ENCODE results near the gene ELOVL3. TPM values are rescaled to one million over a fixed set of nuclear protein-coding genes. Genes with fewer than 3 reads are reported as not detected.

Gene ELOVL3
- total and polyA plus RNA-seq, 10 of the 15 experiments (the other 5 are each of a cell fraction or from before 2014, with no cell fraction given), result 0.10 to 0.18 (median 0.11) TPM; not detected in 7

- Histone ChIP-seq H3K4me2 (ENCODE audit: control insufficient read depth, insufficient read depth) (no peak overlapping the region), H3K4me3 (no peak overlapping the region), H4K20me1 (ENCODE audit: control insufficient read depth, insufficient read depth) (no peaks in the 10 kb centered on the region), H3K27ac (ENCODE audit: control insufficient read depth, insufficient read depth) (no peak overlapping the region), H3K4me1 (ENCODE audit: control insufficient read depth, insufficient read depth, low read length) (no peaks in the 10 kb centered on the region), H3K9me3 (replicated peaks; ENCODE audit: control insufficient read depth, insufficient read depth, low read length) (no peaks in the 10 kb centered on the region), H3K27me3 (replicated peaks in 1 of 2; ENCODE audit: control insufficient read depth in 2 of 2, insufficient read depth in 2 of 2, low read length in 1 of 2) (no peaks in the 10 kb centered on the region), H3K36me3 (ENCODE audit: control insufficient read depth in 2 of 2, insufficient read depth in 2 of 2, low read length in 1 of 2) (peaks cover 1 to 19% of the 10 kb centered on the region in 2 experiments; a peak in 3 of 4 replicates), H3K9ac (ENCODE audit: control insufficient read depth, insufficient read depth, low read length) (no peak overlapping the region), H2AFZ (ENCODE audit: control insufficient read depth, low read depth, low read length) (no peak overlapping the region), H3K79me2 (ENCODE audit: control insufficient read depth, insufficient read depth, low read length) (peaks cover 10% of the 10 kb centered on the region)
- ChIA-PET RAD21 (ENCODE audit: unreplicated experiment) (interaction anchor here (0.9 to 1.8 kb wide), 4 partner anchors 34 to 85 kb away, joined by 3 to 8 read pairs (median 3); no protein-coding TSS in a partner anchor), POLR2A (interaction anchor here (1.0 to 1.3 kb wide), 3 partner anchors 62 to 235 kb away, joined by 3 to 4 read pairs (median 3); partner anchors contain the start of gene ACTR1A), SMC1A (ENCODE audit: uncharacterized antibody, unreplicated experiment) (interaction anchor here (0.9 to 2.7 kb wide), 10 partner anchors 14 to 130 kb away, joined by 3 to 18 read pairs (median 4); partner anchors contain the start of gene GBF1), CTCF (interaction anchor here (0.8 to 2.9 kb wide), 16 partner anchors 10 to 117 kb away, joined by 3 to 15 read pairs (median 4); no protein-coding TSS in a partner anchor)
- DNase-seq (ENCODE audit: low read depth, low spot score), result no peak
- 0 out of 6 replicates have a peak, but pooled peaks of 1 of the 3 experiments have one; percentile 11 for TF ChIP-seq CTCF (IDR thresholded peaks at IDR 0.05 in 2 of 3, conservative IDR thresholded peaks at IDR 0.05 in 1 of 3; ENCODE audit: control insufficient read depth in 2 of 3, extremely low read depth in 1 of 3, insufficient read depth in 1 of 3, low read depth in 3 of 3, low read length in 3 of 3)
- TF ChIP-seq PML (IDR thresholded peaks at IDR 0.05; ENCODE audit: low read length), result no peak
- TF ChIP-seq RELA (IDR thresholded peaks at IDR 0.05; ENCODE audit: borderline replicate concordance, partially characterized antibody), result no peak
- TF ChIP-seq RUNX3 (IDR thresholded peaks at IDR 0.05; ENCODE audit: low read length), result peak; percentile 55
- no peak for TF ChIP-seq NFIC (IDR thresholded peaks at IDR 0.05; ENCODE audit: low read depth, low read length)
- no peak for FAIRE-seq
- ATAC-seq, result peak; percentile 56; the same call in 1 of the 3 replicates
- BruUV-seq (replicated peaks), result no TSS peak
- intact Hi-C loops (cut with micrococcal nuclease; ENCODE audit: unreplicated experiment) (no loop called here), in situ Hi-C loops (cut with MboI) (no loop called here)
These were observed 42.3 kb downstream of the ELOVL3 start for GRCh38 chr10:102268375-102268888.
